GM03348 (cell line): ENCODE results near the gene CX3CR1.

Experiments used
- DNase-seq: peaks from one replicate; pipeline ENCODE4 v3.0.0; 2012; ENCODE audit warnings: low spot score

Gene CX3CR1

DNA sequence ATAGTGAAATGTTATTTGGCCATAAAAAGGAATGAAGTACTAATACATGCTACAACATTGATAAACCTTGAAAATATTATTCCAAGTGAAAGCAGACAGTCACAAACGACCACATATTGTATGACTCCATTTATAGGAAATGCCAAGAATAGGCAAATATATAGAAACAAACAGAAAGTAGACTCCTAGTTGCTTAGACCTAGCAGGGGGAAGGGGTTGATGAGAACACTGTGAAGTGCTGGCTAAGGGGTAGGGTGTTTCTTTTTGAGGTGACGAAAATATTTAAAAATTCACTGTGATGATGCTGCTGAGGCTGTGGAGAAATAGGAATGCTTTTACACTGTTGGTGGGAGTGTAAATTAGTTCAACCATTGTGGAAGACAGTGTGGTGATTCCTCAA is 56.9 kb downstream of the CX3CR1 start:
- DNase-seq = no peak

DNA sequence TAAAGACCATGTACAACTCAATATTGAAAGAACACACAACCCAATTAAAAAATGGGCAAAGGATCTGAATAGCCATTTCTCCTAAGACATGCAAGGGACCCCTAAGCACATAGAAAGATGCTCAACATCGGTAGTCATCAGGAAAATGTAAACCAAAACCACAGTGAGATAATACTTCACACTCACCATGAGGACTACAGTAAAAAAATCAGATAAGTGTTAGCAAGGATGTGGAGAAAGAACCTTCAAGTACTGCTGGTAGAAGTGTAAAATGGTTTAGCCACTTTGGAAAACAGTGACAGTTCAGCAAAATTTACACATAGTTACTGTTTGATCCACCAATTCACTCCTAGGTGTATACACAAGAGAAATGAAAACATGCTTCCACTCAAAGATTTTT is 57.4 kb downstream of the CX3CR1 start:
- DNase-seq = no peak

DNA sequence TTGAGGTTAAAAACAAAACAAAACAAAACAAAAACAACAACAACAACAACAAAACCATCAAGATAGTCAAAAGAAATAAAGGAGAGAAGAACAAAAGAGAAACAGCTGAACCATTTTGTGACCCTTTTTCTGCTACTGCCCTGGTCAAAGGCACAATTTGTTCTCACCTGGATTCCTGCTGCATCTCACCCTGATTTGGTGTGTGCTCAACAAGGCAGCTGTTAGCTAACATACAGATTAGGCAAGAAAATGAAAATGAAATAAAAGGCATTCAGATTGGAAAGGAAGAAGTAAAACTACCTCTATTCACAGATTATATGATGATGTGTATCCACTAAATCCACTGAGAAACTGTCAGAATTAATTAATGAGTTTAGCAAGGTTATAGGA is 58.7 kb downstream of the CX3CR1 start:
- no peak for DNase-seq

DNA sequence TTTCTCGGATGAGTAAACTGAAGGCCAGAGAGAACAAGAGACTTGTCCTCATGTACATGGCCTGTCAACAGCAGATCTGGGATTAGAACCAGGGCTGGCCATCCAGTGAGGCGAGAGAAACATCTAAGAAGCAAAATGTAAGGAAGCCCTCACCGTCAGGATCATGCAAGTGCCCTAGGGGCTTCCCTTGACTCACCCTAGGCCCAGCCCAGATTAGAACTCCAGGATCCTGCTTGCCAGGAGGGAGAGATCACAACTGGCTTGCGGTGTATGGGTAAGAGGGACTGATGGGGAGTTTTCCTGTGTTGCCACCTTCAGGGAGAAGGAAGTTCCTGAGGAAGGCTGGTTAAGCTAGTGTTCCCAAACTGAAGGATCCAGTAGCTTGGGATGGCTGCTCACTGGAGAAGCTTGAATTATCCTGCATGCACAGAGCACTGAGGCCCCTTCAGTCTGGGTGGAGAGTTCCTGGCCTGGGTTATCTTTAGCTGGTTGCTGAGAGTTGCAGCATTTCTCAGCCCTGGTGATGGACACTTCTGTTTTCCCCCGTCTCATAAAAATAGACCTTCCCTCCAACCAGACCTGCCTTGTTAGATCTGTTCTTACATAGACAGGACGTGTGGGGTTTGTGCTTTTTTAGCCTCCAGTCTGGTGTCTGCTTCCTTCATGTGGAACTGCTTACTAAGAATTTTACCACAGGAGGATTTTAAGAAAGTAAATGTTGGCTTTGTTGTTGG is 59.3 kb downstream of the CX3CR1 start:
- DNase-seq = no peak

- no peak for DNase-seq
Measured at GRCh38 chr3:39219702-39220101, 60.1 kb downstream of the CX3CR1 start.

- DNase-seq = no peak
Measured at GRCh38 chr3:39216176-39216790, 63.6 kb downstream of the CX3CR1 start.

- DNase-seq = no peak
Measured at GRCh38 chr3:39213613-39214012, 66.2 kb downstream of the CX3CR1 start.
